ENCODE data around the gene PRDM16.

GRCh38 chr1:3135073-3135702 is 66.2 kb downstream of the PRDM16 start:
- TF ChIP-seq, protein P1, sequence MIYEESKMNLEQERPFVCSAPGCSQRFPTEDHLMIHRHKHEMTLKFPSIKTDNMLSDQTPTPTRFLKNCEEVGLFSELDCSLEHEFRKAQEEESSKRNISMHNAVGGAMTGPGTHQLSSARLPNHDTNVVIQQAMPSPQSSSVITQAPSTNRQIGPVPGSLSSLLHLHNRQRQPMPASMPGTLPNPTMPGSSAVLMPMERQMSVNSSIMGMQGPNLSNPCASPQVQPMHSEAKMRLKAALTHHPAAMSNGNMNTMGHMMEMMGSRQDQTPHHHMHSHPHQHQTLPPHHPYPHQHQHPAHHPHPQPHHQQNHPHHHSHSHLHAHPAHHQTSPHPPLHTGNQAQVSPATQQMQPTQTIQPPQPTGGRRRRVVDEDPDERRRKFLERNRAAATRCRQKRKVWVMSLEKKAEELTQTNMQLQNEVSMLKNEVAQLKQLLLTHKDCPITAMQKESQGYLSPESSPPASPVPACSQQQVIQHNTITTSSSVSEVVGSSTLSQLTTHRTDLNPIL (CRISPR knock-in tag; IDR thresholded peaks at IDR 0.05; ENCODE audit: low read depth): no peak
- TF ChIP-seq ISL1 (CRISPR knock-in tag; IDR thresholded peaks at IDR 0.05) (no peak), ARNTL (CRISPR knock-in tag; IDR thresholded peaks at IDR 0.05; ENCODE audit: borderline replicate concordance, low read depth) (no peak), ZC3H10 (CRISPR knock-in tag; IDR thresholded peaks at IDR 0.05) (no peak), ZNF565 (CRISPR knock-in tag; conservative IDR thresholded peaks at IDR 0.05; ENCODE audit: low read depth) (no peak), BACH2 (CRISPR knock-in tag; IDR thresholded peaks at IDR 0.05; ENCODE audit: borderline replicate concordance) (no peak), ZFP30 (CRISPR knock-in tag; IDR thresholded peaks at IDR 0.05) (no peak)
- TF ChIP-seq, protein P2, sequence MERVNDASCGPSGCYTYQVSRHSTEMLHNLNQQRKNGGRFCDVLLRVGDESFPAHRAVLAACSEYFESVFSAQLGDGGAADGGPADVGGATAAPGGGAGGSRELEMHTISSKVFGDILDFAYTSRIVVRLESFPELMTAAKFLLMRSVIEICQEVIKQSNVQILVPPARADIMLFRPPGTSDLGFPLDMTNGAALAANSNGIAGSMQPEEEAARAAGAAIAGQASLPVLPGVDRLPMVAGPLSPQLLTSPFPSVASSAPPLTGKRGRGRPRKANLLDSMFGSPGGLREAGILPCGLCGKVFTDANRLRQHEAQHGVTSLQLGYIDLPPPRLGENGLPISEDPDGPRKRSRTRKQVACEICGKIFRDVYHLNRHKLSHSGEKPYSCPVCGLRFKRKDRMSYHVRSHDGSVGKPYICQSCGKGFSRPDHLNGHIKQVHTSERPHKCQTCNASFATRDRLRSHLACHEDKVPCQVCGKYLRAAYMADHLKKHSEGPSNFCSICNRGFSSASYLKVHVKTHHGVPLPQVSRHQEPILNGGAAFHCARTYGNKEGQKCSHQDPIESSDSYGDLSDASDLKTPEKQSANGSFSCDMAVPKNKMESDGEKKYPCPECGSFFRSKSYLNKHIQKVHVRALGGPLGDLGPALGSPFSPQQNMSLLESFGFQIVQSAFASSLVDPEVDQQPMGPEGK (CRISPR knock-in tag; IDR thresholded peaks at IDR 0.05; ENCODE audit: borderline replicate concordance): no peak
- TF ChIP-seq, protein P3, sequence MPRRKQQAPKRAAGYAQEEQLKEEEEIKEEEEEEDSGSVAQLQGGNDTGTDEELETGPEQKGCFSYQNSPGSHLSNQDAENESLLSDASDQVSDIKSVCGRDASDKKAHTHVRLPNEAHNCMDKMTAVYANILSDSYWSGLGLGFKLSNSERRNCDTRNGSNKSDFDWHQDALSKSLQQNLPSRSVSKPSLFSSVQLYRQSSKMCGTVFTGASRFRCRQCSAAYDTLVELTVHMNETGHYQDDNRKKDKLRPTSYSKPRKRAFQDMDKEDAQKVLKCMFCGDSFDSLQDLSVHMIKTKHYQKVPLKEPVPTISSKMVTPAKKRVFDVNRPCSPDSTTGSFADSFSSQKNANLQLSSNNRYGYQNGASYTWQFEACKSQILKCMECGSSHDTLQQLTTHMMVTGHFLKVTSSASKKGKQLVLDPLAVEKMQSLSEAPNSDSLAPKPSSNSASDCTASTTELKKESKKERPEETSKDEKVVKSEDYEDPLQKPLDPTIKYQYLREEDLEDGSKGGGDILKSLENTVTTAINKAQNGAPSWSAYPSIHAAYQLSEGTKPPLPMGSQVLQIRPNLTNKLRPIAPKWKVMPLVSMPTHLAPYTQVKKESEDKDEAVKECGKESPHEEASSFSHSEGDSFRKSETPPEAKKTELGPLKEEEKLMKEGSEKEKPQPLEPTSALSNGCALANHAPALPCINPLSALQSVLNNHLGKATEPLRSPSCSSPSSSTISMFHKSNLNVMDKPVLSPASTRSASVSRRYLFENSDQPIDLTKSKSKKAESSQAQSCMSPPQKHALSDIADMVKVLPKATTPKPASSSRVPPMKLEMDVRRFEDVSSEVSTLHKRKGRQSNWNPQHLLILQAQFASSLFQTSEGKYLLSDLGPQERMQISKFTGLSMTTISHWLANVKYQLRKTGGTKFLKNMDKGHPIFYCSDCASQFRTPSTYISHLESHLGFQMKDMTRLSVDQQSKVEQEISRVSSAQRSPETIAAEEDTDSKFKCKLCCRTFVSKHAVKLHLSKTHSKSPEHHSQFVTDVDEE (CRISPR knock-in tag; IDR thresholded peaks at IDR 0.05): no peak
